MM.1S (cell line): ENCODE data around the gene ZNF502.

Source experiments
- DNase-seq: peaks from one replicate; pipeline ENCODE4 v3.0.0-alpha.2; 2015
- H2AFZ ChIP-seq: fragments of 300-600 bp; sonication (generic); 2 replicates; pipeline ENCODE4 v1.6.0; 2016; ENCODE audit warnings: antibody characterized with exemption, low read length
- H3F3A ChIP-seq: fragments of 300-600 bp; sonication (generic); 2 replicates; pipeline ENCODE4 v1.6.1; 2016; ENCODE audit warnings: mild to moderate bottlenecking, antibody characterized with exemption, low read length, moderate library complexity, mixed read lengths; ENCODE audit not compliant: insufficient read depth
- H3K27ac ChIP-seq: fragments of 300-600 bp; sonication (generic); 2 replicates; pipeline ENCODE4 v1.5.1; 2016; ENCODE audit warnings: mild to moderate bottlenecking, low read length
- H3K27me3 ChIP-seq: fragments of 300-600 bp; sonication (generic); replicated peaks from 2 replicates; pipeline ENCODE4 v1.6.0; 2016; ENCODE audit warnings: low read length; ENCODE audit not compliant: insufficient read depth
- H3K36me3 ChIP-seq: fragments of 300-600 bp; sonication (generic); replicated peaks from 2 replicates; pipeline ENCODE4 v1.6.1; 2016; ENCODE audit warnings: mild to moderate bottlenecking, low read length, mixed read lengths; ENCODE audit not compliant: insufficient read depth
- H3K4me1 ChIP-seq: fragments of 300-600 bp; sonication (generic); 2 replicates; pipeline ENCODE4 v1.6.1; 2016; ENCODE audit warnings: low read length, mixed read lengths
- H3K4me2 ChIP-seq: fragments of 300-600 bp; sonication (generic); 2 replicates; pipeline ENCODE4 v1.6.0; 2016; ENCODE audit warnings: low read depth, low read length
- H3K4me3 ChIP-seq: fragments of 300-600 bp; sonication (generic); 2 replicates; pipeline ENCODE4 v1.5.1; 2016; ENCODE audit warnings: low read length, mixed read lengths
- H3K79me2 ChIP-seq: fragments of 300-600 bp; sonication (generic); 2 replicates; pipeline ENCODE4 v1.6.1; 2016; ENCODE audit warnings: mixed run types, low read length, mixed read lengths
- H3K9ac ChIP-seq: fragments of 300-600 bp; sonication (generic); 2 replicates; pipeline ENCODE4 v1.6.1; 2016; ENCODE audit warnings: low read length, mixed read lengths
- H3K9me2 ChIP-seq: fragments of 300-600 bp; sonication (generic); replicated peaks from 2 replicates; pipeline ENCODE4 v1.6.1; 2016; ENCODE audit warnings: mild to moderate bottlenecking, low read length, mixed read lengths; ENCODE audit not compliant: insufficient read depth
- H3K9me3 ChIP-seq: fragments of 300-600 bp; sonication (generic); replicated peaks from 2 replicates; pipeline ENCODE4 v1.6.1; 2016; ENCODE audit warnings: mild to moderate bottlenecking, low read length, mixed read lengths; ENCODE audit not compliant: insufficient read depth
- H4K20me1 ChIP-seq: fragments of 300-600 bp; sonication (generic); 2 replicates; pipeline ENCODE4 v1.6.1; 2016; ENCODE audit warnings: mild to moderate bottlenecking, low read length, moderate library complexity, mixed read lengths; ENCODE audit not compliant: insufficient read depth
- CTCF ChIP-seq: fragments of 300-600 bp; sonication (generic); IDR thresholded peaks from 2 replicates; pipeline ENCODE4 v1.5.1; 2016; ENCODE audit warnings: antibody characterized with exemption, low read length, mixed read lengths
- EZH2 ChIP-seq: fragments of 300-600 bp; sonication (generic); optimal IDR thresholded peaks from 2 replicates; pipeline ENCODE3; 2017; ENCODE audit warnings: low read depth, mild to moderate bottlenecking, antibody characterized with exemption, low read length, mixed read lengths
- EZH2phosphoT487 ChIP-seq: fragments of 300-600 bp; sonication (generic); IDR thresholded peaks from 2 replicates; pipeline ENCODE4 v1.6.1; 2018; ENCODE audit warnings: antibody characterized with exemption, low read length

Gene ZNF502

GRCh38 chr3:44729384-44729910 is 17.0 kb downstream of the ZNF502 start, which contains the start of gene ZNF501:
Gene ZNF501 (plus strand): TSS chr3:44729635. CDS start chr3:44734422, 4,787 bp downstream.
- Histone ChIP-seq H3K79me2 (no peaks in the 10 kb centered on the region), H4K20me1 (no peaks in the 10 kb centered on the region), H3K9ac (peak within 1 kb of the TSS; percentile 57), H3K9me2 (no peaks in the 10 kb centered on the region), H2AFZ (peak within 1 kb of the TSS; percentile 97), H3K27ac (peak within 1 kb of the TSS; percentile 10; the same call in 1 of the 2 replicates), H3K36me3 (peaks cover 4% of the 10 kb centered on the region), H3K27me3 (no peaks in the 10 kb centered on the region), H3K4me1 (0 out of 2 replicates have a peak, but pooled peaks cover 3% of the 10 kb centered on the region), H3K4me2 (peak within 1 kb of the TSS; percentile 68), H3F3A (no peaks in the 10 kb centered on the region), H3K9me3 (no peaks in the 10 kb centered on the region), H3K4me3 (peak within 1 kb of the TSS; percentile 86)
- TF ChIP-seq CTCF = no peak
- no peak for TF ChIP-seq EZH2phosphoT487
- no peak for TF ChIP-seq EZH2
- DNase-seq = peak; percentile 93

- H4K20me1 ChIP-seq = no peaks in the 10 kb centered on the region
- no peaks in the 10 kb centered on the region for H3K9me2 ChIP-seq
- DNase-seq = no peak
- no peak overlapping the region for H3K4me3 ChIP-seq
- no peaks in the 10 kb centered on the region for H3F3A ChIP-seq
- no peak overlapping the region for H3K9ac ChIP-seq
- no peaks in the 10 kb centered on the region for H3K27me3 ChIP-seq
- 0 out of 2 replicates have a peak, but pooled peaks cover 5% of the 10 kb centered on the region for H3K9me3 ChIP-seq
- H3K79me2 ChIP-seq = no peaks in the 10 kb centered on the region
- no peak for TF ChIP-seq EZH2
- TF ChIP-seq EZH2phosphoT487 = no peak
- no peak overlapping the region for H3K4me2 ChIP-seq
- H2AFZ ChIP-seq = no peak overlapping the region
- peaks cover 9% of the 10 kb centered on the region for H3K36me3 ChIP-seq
- no peak overlapping the region for H3K27ac ChIP-seq
- H3K4me1 ChIP-seq = no peaks in the 10 kb centered on the region
Measured at GRCh38 chr3:44734646-44735168, 22.2 kb downstream of the ZNF502 start.

GRCh38 chr3:44761101-44761423 is 48.6 kb downstream of the ZNF502 start:
- Histone ChIP-seq H3K79me2 (peaks cover 89% of the 10 kb centered on the region), H3K9me2 (no peaks in the 10 kb centered on the region), H4K20me1 (no peaks in the 10 kb centered on the region), H3K36me3 (no peaks in the 10 kb centered on the region), H3K9ac (peak overlapping the region; percentile 91), H3K9me3 (no peaks in the 10 kb centered on the region), H2AFZ (peak overlapping the region; percentile 94), H3K4me1 (0 out of 2 replicates have a peak, but pooled peaks cover 6% of the 10 kb centered on the region), H3K4me3 (peak overlapping the region; percentile 99), H3F3A (no peaks in the 10 kb centered on the region), H3K27me3 (no peaks in the 10 kb centered on the region), H3K4me2 (peak overlapping the region; percentile 85; the same call in 1 of the 2 replicates), H3K27ac (peak overlapping the region; percentile 50; the same call in 1 of the 2 replicates)
- TF ChIP-seq EZH2phosphoT487 (no peak), EZH2 (no peak), CTCF (no peak)
- peak; percentile 11 for DNase-seq
